Kidney glomerular epithelial cell (primary cell): ENCODE measurements around the gene RNU1-3.
"Not testable (repeated sequence)": the region's sequence is repeated elsewhere in the genome, so short reads cannot be mapped to it uniquely, and the experiment has no call there.

Experiments used
- DNase-seq: peaks from one replicate; lab custom pipeline; 2025; lab: John Stamatoyannopoulos, UW

RNU1-3 gene

DNA sequence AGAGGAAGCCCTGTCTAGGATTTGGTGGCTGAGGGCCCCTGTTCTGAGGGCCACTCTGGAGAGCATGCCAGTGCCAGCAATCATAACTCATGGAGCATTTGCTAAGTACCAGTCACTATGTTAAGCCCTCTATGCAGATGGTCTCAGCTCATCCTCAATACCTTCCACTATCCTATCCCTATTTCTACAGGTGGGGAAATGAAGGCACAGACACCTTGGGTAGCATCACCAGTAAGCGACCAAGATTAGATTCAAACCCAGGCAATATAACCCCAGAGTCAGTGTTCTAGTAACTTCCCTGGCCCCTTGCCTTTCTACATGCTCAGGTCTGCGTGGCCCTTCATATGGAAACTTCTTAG lies 45.5 kb downstream of the RNU1-3 start:
- no peak for DNase-seq

DNA sequence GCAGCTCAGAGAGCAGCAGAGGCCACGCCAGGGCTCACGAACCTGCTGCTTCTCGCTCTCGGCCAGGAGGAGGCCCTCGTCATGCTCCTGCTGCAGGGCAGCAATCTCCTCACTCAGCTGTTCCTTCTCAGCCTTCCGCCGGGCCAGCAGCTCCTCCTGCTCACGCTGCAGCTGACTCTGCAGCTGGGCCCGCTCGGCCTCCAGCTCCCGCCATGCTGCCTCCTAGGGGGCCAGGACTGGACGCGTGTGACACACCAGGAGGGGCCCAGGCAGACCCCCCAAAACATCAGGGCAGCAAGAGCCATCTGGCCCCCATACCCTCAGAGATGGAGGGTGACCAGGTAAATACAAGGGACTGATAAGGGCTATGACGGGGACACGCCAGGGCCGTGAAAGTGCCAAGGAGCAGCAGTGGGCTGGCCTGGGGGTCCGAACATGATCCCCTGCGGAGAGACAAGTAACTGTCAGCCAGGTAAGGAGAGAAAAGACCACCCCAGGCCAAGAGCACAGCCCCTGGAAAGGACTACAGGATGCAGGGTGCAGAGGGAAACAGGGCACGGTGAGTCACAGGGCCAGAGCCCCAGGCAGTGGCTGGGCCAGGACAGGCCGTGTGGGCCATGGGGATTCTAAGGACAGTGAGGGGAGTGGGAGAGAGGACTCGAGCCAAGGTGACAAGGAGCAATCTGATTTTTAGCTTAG lies 46.8 kb downstream of the RNU1-3 start:
- not testable (repeated sequence) for DNase-seq

DNA sequence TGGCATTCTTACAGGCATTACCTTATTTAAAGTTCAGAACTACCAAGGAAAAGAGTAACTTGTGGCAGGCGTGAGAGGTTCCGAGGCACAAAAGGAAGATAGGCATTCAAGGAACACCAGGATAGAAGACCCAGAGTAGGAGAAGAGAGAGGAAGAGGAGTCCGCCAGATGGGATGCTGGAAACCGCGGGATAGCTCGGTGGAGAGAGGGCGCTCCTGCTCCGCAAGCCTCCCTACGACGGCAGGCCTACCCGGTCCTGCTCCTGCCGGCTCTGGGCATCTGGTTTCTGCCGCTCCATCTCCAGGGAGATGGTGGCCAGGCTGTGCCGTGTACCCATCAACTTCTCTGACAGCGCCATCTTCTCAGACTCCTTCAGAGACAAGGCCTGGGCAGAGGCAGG lies 48.0 kb downstream of the RNU1-3 start:
- DNase-seq, result no peak

DNA sequence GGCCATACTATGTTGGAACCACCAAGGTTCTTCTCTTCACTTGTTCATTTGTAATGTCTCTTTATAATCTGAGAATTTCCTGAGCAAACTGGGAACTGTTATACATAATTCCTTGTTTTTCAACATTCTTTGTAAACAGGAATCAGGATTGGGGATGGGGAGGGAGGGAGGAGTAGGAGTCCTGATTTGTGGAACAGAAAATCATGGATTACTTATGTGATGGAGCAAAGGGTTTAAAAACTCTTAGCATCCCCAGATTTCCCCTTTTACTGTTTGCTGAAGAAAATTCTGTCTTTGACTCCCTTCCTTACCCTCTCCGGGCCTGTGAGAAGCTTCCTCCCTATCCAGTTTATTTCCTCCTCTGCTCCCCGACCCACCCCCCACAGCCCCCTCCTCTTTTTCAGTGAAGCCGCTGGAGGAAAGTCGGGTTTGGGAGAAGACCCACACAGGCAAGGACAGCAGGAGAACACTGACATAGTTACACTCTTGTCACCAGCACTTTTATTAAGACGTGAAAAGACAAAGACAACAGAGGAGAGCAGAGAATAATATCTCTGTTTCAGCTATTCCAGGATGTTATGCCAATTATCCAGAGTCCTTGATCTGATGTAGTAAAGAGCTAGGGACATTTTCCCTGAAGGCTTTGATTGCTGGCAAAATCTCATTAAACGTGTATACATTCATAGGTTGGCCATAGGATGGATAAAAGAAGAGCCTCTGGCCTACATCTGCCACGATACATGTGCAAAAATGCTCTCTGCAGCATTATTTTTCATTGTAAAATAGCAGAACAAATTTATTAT lies 48.8 kb downstream of the RNU1-3 start:
- DNase-seq, result no peak

DNA sequence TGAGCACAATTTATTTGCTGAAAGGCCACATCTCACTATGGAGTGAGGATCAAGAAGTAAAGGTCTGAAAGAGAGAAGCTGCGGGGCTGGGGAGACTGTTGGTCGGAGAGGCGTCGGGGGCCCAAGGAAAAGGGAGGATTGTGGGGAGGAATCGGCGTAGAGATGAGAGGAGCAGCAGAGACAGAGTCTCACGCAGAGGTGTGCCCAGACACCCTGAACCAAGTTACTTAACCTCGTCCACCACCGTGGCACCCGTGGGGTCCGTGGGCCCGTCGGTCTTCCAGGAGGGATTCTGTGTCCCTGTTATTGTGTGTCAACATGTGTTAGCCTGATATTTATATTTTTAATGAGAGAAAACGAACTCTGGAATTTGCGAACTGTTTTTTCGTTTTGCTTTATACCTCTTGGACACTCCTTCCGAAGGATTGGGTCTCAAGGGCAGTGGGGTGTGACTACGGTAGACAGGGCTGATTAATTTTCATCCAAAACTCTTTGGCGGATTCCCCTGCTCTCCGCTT lies 49.6 kb downstream of the RNU1-3 start:
- no peak for DNase-seq
